Vagina (tissue), 2 donors: ENCODE data around the gene APLF.

Experiments used
- POLR2A ChIP-seq, 2 donors: fragments of 450-650 bp; IDR thresholded peaks; one replicate each; pipeline ENCODE4 v1.6.1; 2017; ENCODE audit warnings: antibody characterized with exemption in 2 of 2, mild to moderate bottlenecking in 2 of 2, moderate library complexity in 2 of 2
- TF ChIP-seq, protein P1 (sequence below), 3 experiments: fragments of 450-650 bp in 2 of 3; fragments of 200-600 bp in 1 of 3; sonication (generic) in 1 of 3; IDR thresholded peaks; one replicate each; pipeline ENCODE4 v1.5.1; 2017 to 2019; ENCODE audit warnings: antibody characterized with exemption in 3 of 3, mild to moderate bottlenecking in 2 of 3, moderate library complexity in 2 of 3

DNA sequence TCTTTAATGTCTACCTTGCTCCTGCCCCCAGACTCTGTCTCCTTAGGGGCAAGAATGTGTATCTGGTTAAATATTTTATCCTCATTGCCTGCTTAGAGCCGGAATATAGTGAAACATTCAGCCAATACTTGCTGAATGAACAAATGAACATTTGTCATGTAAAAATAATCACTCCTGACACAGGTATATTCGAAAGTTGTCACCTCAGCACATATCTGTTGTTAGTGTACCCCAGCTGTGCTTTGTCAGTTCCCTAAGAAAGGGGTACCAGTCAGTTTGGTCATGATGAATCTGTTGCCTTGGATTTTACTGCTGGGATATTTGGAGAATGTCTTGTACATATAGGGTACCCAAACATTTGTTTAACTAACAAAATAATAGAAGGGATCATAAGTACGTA is 99.0 kb downstream of the APLF start:
- TF ChIP-seq, protein P1, sequence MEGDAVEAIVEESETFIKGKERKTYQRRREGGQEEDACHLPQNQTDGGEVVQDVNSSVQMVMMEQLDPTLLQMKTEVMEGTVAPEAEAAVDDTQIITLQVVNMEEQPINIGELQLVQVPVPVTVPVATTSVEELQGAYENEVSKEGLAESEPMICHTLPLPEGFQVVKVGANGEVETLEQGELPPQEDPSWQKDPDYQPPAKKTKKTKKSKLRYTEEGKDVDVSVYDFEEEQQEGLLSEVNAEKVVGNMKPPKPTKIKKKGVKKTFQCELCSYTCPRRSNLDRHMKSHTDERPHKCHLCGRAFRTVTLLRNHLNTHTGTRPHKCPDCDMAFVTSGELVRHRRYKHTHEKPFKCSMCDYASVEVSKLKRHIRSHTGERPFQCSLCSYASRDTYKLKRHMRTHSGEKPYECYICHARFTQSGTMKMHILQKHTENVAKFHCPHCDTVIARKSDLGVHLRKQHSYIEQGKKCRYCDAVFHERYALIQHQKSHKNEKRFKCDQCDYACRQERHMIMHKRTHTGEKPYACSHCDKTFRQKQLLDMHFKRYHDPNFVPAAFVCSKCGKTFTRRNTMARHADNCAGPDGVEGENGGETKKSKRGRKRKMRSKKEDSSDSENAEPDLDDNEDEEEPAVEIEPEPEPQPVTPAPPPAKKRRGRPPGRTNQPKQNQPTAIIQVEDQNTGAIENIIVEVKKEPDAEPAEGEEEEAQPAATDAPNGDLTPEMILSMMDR (IDR thresholded peaks at IDR 0.05), result no peak
- no peak for TF ChIP-seq POLR2A (IDR thresholded peaks at IDR 0.05)
